OCI-LY1 (cell line): ENCODE measurements around the gene ANKRD30B.

Experiments used
- H2AFZ ChIP-seq: fragments of 200-600 bp; sonication (generic), shearing (Covaris generic); 2 replicates; pipeline ENCODE4 v1.6.0; 2014; ENCODE audit warnings: antibody characterized with exemption, mild to moderate bottlenecking, low read length
- H3F3A ChIP-seq: fragments of 200-600 bp; sonication (generic), shearing (Covaris generic); 2 replicates; pipeline ENCODE4 v1.6.0; 2014; ENCODE audit warnings: mild to moderate bottlenecking, antibody characterized with exemption, low read length, moderate library complexity; ENCODE audit not compliant: insufficient read depth
- H3K27ac ChIP-seq: fragments of 200-600 bp; sonication (generic); 2 replicates; pipeline ENCODE4 v1.5.1; 2014; ENCODE audit warnings: low read length, mixed run types, mild to moderate bottlenecking, low read depth; ENCODE audit not compliant: poor library complexity, severe bottlenecking
- H3K27me3 ChIP-seq: fragments of 200-600 bp; sonication (generic); 2 replicates; pipeline ENCODE4 v1.6.0; 2014; ENCODE audit warnings: antibody characterized with exemption, mild to moderate bottlenecking, low read length, moderate library complexity; ENCODE audit not compliant: insufficient read depth
- H3K36me3 ChIP-seq: fragments of 200-600 bp; sonication (generic); 2 replicates; pipeline ENCODE4 v1.6.1; 2014; ENCODE audit warnings: mild to moderate bottlenecking, antibody characterized with exemption, low read length, moderate library complexity, mixed read lengths; ENCODE audit not compliant: insufficient read depth
- H3K4me1 ChIP-seq: fragments of 200-600 bp; sonication (generic); 2 replicates; pipeline ENCODE4 v1.5.1; 2014; ENCODE audit warnings: mild to moderate bottlenecking, low read length, moderate library complexity; ENCODE audit not compliant: insufficient read depth, severe bottlenecking
- H3K4me2 ChIP-seq: fragments of 200-600 bp; sonication (generic), shearing (Covaris generic); 2 replicates; pipeline ENCODE4 v1.6.1; 2014; ENCODE audit warnings: low read length
- H3K4me3 ChIP-seq: fragments of 200-600 bp; sonication (generic); 2 replicates; pipeline ENCODE4 v1.5.1; 2014; ENCODE audit warnings: low read length, low read depth, mild to moderate bottlenecking, mixed read lengths; ENCODE audit not compliant: poor library complexity, severe bottlenecking
- H3K79me2 ChIP-seq: fragments of 200-600 bp; shearing (Covaris generic); 2 replicates; pipeline ENCODE4 v1.6.1; 2016; ENCODE audit warnings: mixed run types, low read length, mixed read lengths; ENCODE audit not compliant: insufficient read depth
- H3K9ac ChIP-seq: fragments of 200-600 bp; sonication (generic), shearing (Covaris generic); 2 replicates; pipeline ENCODE4 v1.6.1; 2014; ENCODE audit warnings: mild to moderate bottlenecking, low read length, mixed read lengths
- H3K9me2 ChIP-seq: fragments of 200-600 bp; sonication (generic), shearing (Covaris generic); 2 replicates; pipeline ENCODE4 v1.6.1; 2014; ENCODE audit warnings: low read depth, mild to moderate bottlenecking, low read length, mixed read lengths
- H3K9me3 ChIP-seq: fragments of 200-600 bp; shearing (Covaris generic); 2 replicates; pipeline ENCODE4 v1.6.1; 2014; ENCODE audit warnings: low read length, mixed read lengths
- H4K20me1 ChIP-seq: fragments of 200-600 bp; sonication (generic), shearing (Covaris generic); 2 replicates; pipeline ENCODE4 v1.6.0; 2016; ENCODE audit warnings: mild to moderate bottlenecking, low read length; ENCODE audit not compliant: insufficient read depth
- CTCF ChIP-seq: fragments of 200-600 bp; sonication (generic), shearing (Covaris generic); IDR thresholded peaks from 2 replicates; pipeline ENCODE4 v1.5.1; 2017; ENCODE audit warnings: mild to moderate bottlenecking, antibody characterized with exemption, low read length, moderate library complexity, mixed read lengths
- EZH2 ChIP-seq: fragments of 200-600 bp; sonication (generic), shearing (Covaris generic); IDR thresholded peaks from 2 replicates; pipeline ENCODE4 v1.8.0; 2017; ENCODE audit warnings: borderline replicate concordance, mixed run types, mild to moderate bottlenecking, antibody characterized with exemption, low read length, moderate library complexity, mixed read lengths

Gene ANKRD30B

GRCh38 chr18:14768241-14768640, 20.3 kb downstream of the ANKRD30B start:
- H3K27ac ChIP-seq = no peak overlapping the region
- H3K27me3 ChIP-seq = no peaks in the 10 kb centered on the region
- TF ChIP-seq EZH2 (no peak), CTCF (no peak)
- no peaks in the 10 kb centered on the region for H3K9me2 ChIP-seq
- no peaks in the 10 kb centered on the region for H3K79me2 ChIP-seq
- H3K36me3 ChIP-seq = no peaks in the 10 kb centered on the region
- no peaks in the 10 kb centered on the region for H3K9me3 ChIP-seq
- H3F3A ChIP-seq = no peaks in the 10 kb centered on the region
- H3K4me3 ChIP-seq = no peak overlapping the region
- no peak overlapping the region for H2AFZ ChIP-seq
- no peak overlapping the region for H3K9ac ChIP-seq
- H3K4me2 ChIP-seq = no peak overlapping the region
- peaks cover 21% of the 10 kb centered on the region for H3K4me1 ChIP-seq
- no peaks in the 10 kb centered on the region for H4K20me1 ChIP-seq

- Histone ChIP-seq H3K4me3 (no peak overlapping the region), H3K4me1 (peaks cover 10% of the 10 kb centered on the region), H3K4me2 (no peak overlapping the region), H3K27ac (no peak overlapping the region), H3F3A (no peaks in the 10 kb centered on the region), H3K79me2 (no peaks in the 10 kb centered on the region), H2AFZ (no peak overlapping the region), H3K27me3 (no peaks in the 10 kb centered on the region), H4K20me1 (no peaks in the 10 kb centered on the region), H3K9me3 (no peaks in the 10 kb centered on the region), H3K9me2 (no peaks in the 10 kb centered on the region), H3K9ac (no peak overlapping the region), H3K36me3 (no peaks in the 10 kb centered on the region)
- TF ChIP-seq EZH2 (no peak), CTCF (no peak)
These were observed 21.4 kb downstream of the ANKRD30B start for GRCh38 chr18:14769381-14769780.

GRCh38 chr18:14776801-14777200, 28.8 kb downstream of the ANKRD30B start:
- Histone ChIP-seq H3F3A (no peaks in the 10 kb centered on the region), H3K27ac (no peak overlapping the region), H3K79me2 (no peaks in the 10 kb centered on the region), H3K9ac (no peak overlapping the region), H3K4me1 (peaks cover 22% of the 10 kb centered on the region), H3K36me3 (no peaks in the 10 kb centered on the region), H3K9me3 (no peaks in the 10 kb centered on the region), H3K4me2 (no peak overlapping the region), H3K9me2 (no peaks in the 10 kb centered on the region), H2AFZ (no peak overlapping the region), H3K27me3 (no peaks in the 10 kb centered on the region), H4K20me1 (no peaks in the 10 kb centered on the region), H3K4me3 (no peak overlapping the region)
- TF ChIP-seq CTCF (no peak), EZH2 (no peak)
